Panc1 (cell line): ENCODE data around the gene NACC1.

Experiments
- CTCF ChIP-seq: fragments of 450-650 bp; IDR thresholded peaks from 2 replicates; pipeline ENCODE4 v1.5.1; 2017; ENCODE audit warnings: mild to moderate bottlenecking
- POLR2AphosphoS5 ChIP-seq: IDR thresholded peaks from 2 replicates; pipeline ENCODE4 v1.6.1; 2012; ENCODE audit warnings: mild to moderate bottlenecking, low read depth, low read length, moderate library complexity
- REST ChIP-seq, 2 experiments: IDR thresholded peaks; 2 replicates each; pipeline ENCODE4 v1.6.1; 2011 to 2012; ENCODE audit warnings: low read depth in 2 of 2, control low read depth in 1 of 2, low read length in 1 of 2, mild to moderate bottlenecking in 1 of 2, moderate library complexity in 1 of 2; ENCODE audit not compliant: insufficient read depth in 1 of 2
- SIN3A ChIP-seq: IDR thresholded peaks from 2 replicates; pipeline ENCODE4 v1.6.1; 2012; ENCODE audit warnings: low read depth, mild to moderate bottlenecking, low read length, moderate library complexity, borderline replicate concordance; ENCODE audit not compliant: insufficient read depth
- TCF7L2 ChIP-seq: IDR thresholded peaks from 2 replicates; pipeline ENCODE4 v1.6.1; 2011; ENCODE audit warnings: mild to moderate bottlenecking, low read depth, low read length, inconsistent platforms

- TF ChIP-seq CTCF: no peak
- TF ChIP-seq TCF7L2: no peak
- no peak for TF ChIP-seq POLR2AphosphoS5
- no peak for TF ChIP-seq SIN3A
- TF ChIP-seq REST (IDR thresholded peaks at IDR 0.05; ENCODE audit: insufficient read depth in 1 of 2, low read depth in 2 of 2, low read length in 1 of 2): no peak
These were observed 34.4 kb upstream of the NACC1 start for GRCh38 chr19:13083627-13084026.
